Endothelial cell of umbilical vein (primary cell): ENCODE measurements around the gene CTPS1. TPM values are rescaled to one million over a fixed set of nuclear protein-coding genes. Genes with fewer than 3 reads are reported as not detected.

ENCODE experiments used
- BruUV-seq: library from RNA; stranded (reverse); fragments of 400-500 nt; replicated peaks from 2 replicates; lab custom pipeline; 2021; lab: Mats Ljungman, UMichigan
- CTCF ChIA-PET: fragments of 300-600, 350-600 bp; sonication (Branson Sonifier 250); formaldehyde crosslinking; loops from one replicate; lab custom pipeline; 2021; ENCODE audit warnings: antibody characterized with exemption, inconsistent platforms; lab: Charles Lee
- POLR2A ChIA-PET: fragments of 300-600, 350-600 bp; sonication (Branson Sonifier 250); formaldehyde crosslinking; loops from one replicate; lab custom pipeline; 2021; ENCODE audit warnings: antibody characterized with exemption, inconsistent platforms; lab: Charles Lee
- DNase-seq: peaks from one replicate; pipeline ENCODE4 v3.0.0-alpha.2; 2011; ENCODE audit warnings: low read depth, low spot score
- FAIRE-seq: peaks from 2 replicates; lab custom pipeline; 2011; peaks lifted over from hg19 to GRCh38; lab: Jason Lieb, UNC
- H2AFZ ChIP-seq: 2 replicates; pipeline ENCODE4 v1.6.0; 2012; ENCODE audit warnings: low read depth, low read length, control low read depth, inconsistent platforms
- H3K27ac ChIP-seq: 2 replicates; pipeline ENCODE4 v1.5.1; 2011; ENCODE audit warnings: low read depth, mild to moderate bottlenecking, control low read depth, low read length, moderate library complexity; ENCODE audit not compliant: insufficient read depth
- H3K27me3 ChIP-seq, 2 experiments: 2 replicates each; pipeline versions ENCODE4 v1.6.0 to v1.6.1; 2011; ENCODE audit warnings: low read length in 2 of 2, mixed read lengths in 1 of 2; ENCODE audit not compliant: control insufficient read depth in 2 of 2, insufficient read depth in 2 of 2
- H3K36me3 ChIP-seq, 2 experiments: 2 replicates in 1 of 2; 3 replicates in 1 of 2; pipeline ENCODE4 v1.5.1; 2011; ENCODE audit warnings: low read length in 2 of 2, mild to moderate bottlenecking in 1 of 2, moderate library complexity in 1 of 2; ENCODE audit not compliant: control insufficient read depth in 2 of 2, insufficient read depth in 2 of 2; ENCODE audit errors: extremely low read depth in 1 of 2
- H3K4me1 ChIP-seq: 3 replicates; pipeline ENCODE4 v1.5.1; 2011; ENCODE audit warnings: mild to moderate bottlenecking, low read length; ENCODE audit not compliant: control insufficient read depth, insufficient read depth; ENCODE audit errors: extremely low read depth
- H3K4me2 ChIP-seq: 2 replicates; pipeline ENCODE4 v1.6.1; 2011; ENCODE audit warnings: low read length, control low read depth, mixed read lengths; ENCODE audit not compliant: insufficient read depth
- H3K4me3 ChIP-seq, 3 experiments: fragments of 200-600 bp in 1 of 3; sonication (generic), shearing (Covaris generic) in 1 of 3; replicated peaks in 1 of 3; 2 replicates each; pipeline ENCODE4 v1.5.1; 2011 to 2016; ENCODE audit warnings: control low read depth in 3 of 3, low read length in 3 of 3, mild to moderate bottlenecking in 2 of 3, inconsistent platforms in 1 of 3, low read depth in 1 of 3, moderate library complexity in 1 of 3; ENCODE audit not compliant: insufficient read depth in 1 of 3
- H3K79me2 ChIP-seq: 2 replicates; pipeline ENCODE4 v1.6.0; 2012; ENCODE audit warnings: low read length, inconsistent platforms; ENCODE audit not compliant: control insufficient read depth, insufficient read depth
- H3K9ac ChIP-seq: replicated peaks from 2 replicates; pipeline ENCODE3; 2011; ENCODE audit warnings: low read length, control low read depth; ENCODE audit not compliant: insufficient read depth; ENCODE audit errors: extremely low read depth
- H3K9me1 ChIP-seq: replicated peaks from 3 replicates; pipeline ENCODE4 v1.6.0; 2011; ENCODE audit warnings: mild to moderate bottlenecking, low read length; ENCODE audit not compliant: control insufficient read depth, insufficient read depth; ENCODE audit errors: extremely low read depth
- H3K9me3 ChIP-seq: replicated peaks from 2 replicates; pipeline ENCODE4 v1.5.1; 2012; ENCODE audit warnings: low read length, inconsistent platforms; ENCODE audit not compliant: control insufficient read depth, insufficient read depth
- H4K20me1 ChIP-seq: replicated peaks from 2 replicates; pipeline ENCODE3; 2011; ENCODE audit warnings: mild to moderate bottlenecking, low read length; ENCODE audit not compliant: control insufficient read depth, insufficient read depth; ENCODE audit errors: extremely low read depth
- CTCF ChIP-seq, 2 donors: IDR thresholded peaks; 1 replicate in 1 of 2; 2 replicates in 1 of 2; pipeline ENCODE4 v1.5.1; 2011; ENCODE audit warnings: low read length in 2 of 2, mild to moderate bottlenecking in 2 of 2, moderate library complexity in 2 of 2, control low read depth in 1 of 2, inconsistent platforms in 1 of 2, low read depth in 1 of 2; ENCODE audit not compliant: insufficient read depth in 1 of 2; ENCODE audit errors: extremely low read depth in 1 of 2
- EZH2 ChIP-seq: IDR thresholded peaks from 2 replicates; pipeline ENCODE4 v1.6.1; 2012; ENCODE audit warnings: borderline replicate concordance, low read depth, mild to moderate bottlenecking, moderate library complexity, low read length, inconsistent platforms; ENCODE audit not compliant: severe bottlenecking
- FOS ChIP-seq: IDR thresholded peaks from 2 replicates; pipeline ENCODE4 v1.6.1; 2011; ENCODE audit warnings: mild to moderate bottlenecking, low read length, moderate library complexity, borderline replicate concordance; ENCODE audit not compliant: insufficient read depth
- GATA2 ChIP-seq: IDR thresholded peaks from 2 replicates; pipeline ENCODE4 v1.7.0; 2011; ENCODE audit warnings: low read depth, mild to moderate bottlenecking, moderate library complexity, mixed read lengths, low read length; ENCODE audit not compliant: insufficient read length, insufficient read depth
- JUN ChIP-seq: IDR thresholded peaks from 2 replicates; pipeline ENCODE4 v1.6.1; 2011; ENCODE audit warnings: borderline replicate concordance, low read depth; ENCODE audit not compliant: insufficient read length, insufficient read depth
- MYC ChIP-seq: IDR thresholded peaks from one replicate; pipeline ENCODE4 v1.6.1; 2011; ENCODE audit warnings: mild to moderate bottlenecking, low read depth, low read length
- POLR2A ChIP-seq: IDR thresholded peaks from 2 replicates; pipeline ENCODE4 v1.6.1; 2012; ENCODE audit warnings: low read depth, mild to moderate bottlenecking, control low read depth, low read length
- POLR2AphosphoS5 ChIP-seq: IDR thresholded peaks from 2 replicates; pipeline ENCODE4 v1.6.1; 2012; ENCODE audit warnings: low read depth, mild to moderate bottlenecking, control low read depth, low read length, moderate library complexity; ENCODE audit not compliant: insufficient read depth
- dilution Hi-C: fragments of 300-500 bp; cut with MboI; formaldehyde crosslinking; loops from one replicate; pipeline ENCODE4 v1.15.0; 2019; ENCODE audit warnings: low sequenced_read_pairs; ENCODE audit not compliant: extremely low pct_ligation_motif_present
- intact Hi-C: fragments of 100-400 bp; cut with micrococcal nuclease; formaldehyde crosslinking; loops from one replicate; pipeline ENCODE4 v1.10.0; 2022
- polyA plus RNA-seq, 4 experiments: library from polyadenylated mRNA; depleted of rRNA in 3 of 4; stranded (reverse) in 3 of 4; unstranded in 1 of 4; fragments of >200 nt; gene quantifications; 2 replicates each; pipeline versions ENCODE4 v1.2.1 to v1.2.3, GENCODE V29; 2011 to 2012; ENCODE audit warnings: missing spikeins in 1 of 4
- total RNA-seq: library from RNA; stranded (reverse); gene quantifications from 2 replicates; pipeline ENCODE4 v1.2.3, GENCODE V29; 2021
- TF ChIP-seq, protein P1 (sequence below): IDR thresholded peaks from 2 replicates; pipeline ENCODE4 v1.6.1; 2011; ENCODE audit not compliant: insufficient read depth, insufficient read length

Gene CTPS1
- total and polyA plus RNA-seq, 2 donors (not counting 3 experiments of a cell fraction or from before 2014, with no cell fraction given) = 24.9 to 65.8 TPM

- no peak overlapping the region for H2AFZ ChIP-seq
- DNase-seq = no peak
- intact Hi-C loops (loop anchor here (1.0 kb wide), 2 partner anchors 11 to 24 kb away; partner anchors contain the start of gene CTPS1), dilution Hi-C loops (no loop called here)
- peaks cover 10% of the 10 kb centered on the region for H3K4me1 ChIP-seq
- no peak overlapping the region for H3K4me3 ChIP-seq
- H3K36me3 ChIP-seq = peaks cover 27 to 30% of the 10 kb centered on the region in 2 experiments
- ChIA-PET POLR2A (interaction anchor here (0.6 to 1.2 kb wide), 4 partner anchors 10 to 21 kb away, joined by 3 to 5 read pairs (median 4); no protein-coding TSS in a partner anchor), CTCF (interaction anchor here (0.6 to 3.3 kb wide), 27 partner anchors 8 to 238 kb away, joined by 3 to 22 read pairs (median 5); partner anchors contain the start of genes CITED4, CTPS1, SCMH1 and SLFNL1)
- no peaks in the 10 kb centered on the region for H3K9me3 ChIP-seq
- no peak overlapping the region for H3K9ac ChIP-seq
- no peaks in the 10 kb centered on the region for H3K9me1 ChIP-seq
- no peak for TF ChIP-seq POLR2AphosphoS5
- no peak for TF ChIP-seq MYC
- TF ChIP-seq EZH2 = no peak
- no peak for TF ChIP-seq POLR2A
- TF ChIP-seq, protein P1, sequence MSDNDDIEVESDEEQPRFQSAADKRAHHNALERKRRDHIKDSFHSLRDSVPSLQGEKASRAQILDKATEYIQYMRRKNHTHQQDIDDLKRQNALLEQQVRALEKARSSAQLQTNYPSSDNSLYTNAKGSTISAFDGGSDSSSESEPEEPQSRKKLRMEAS = no peak
- TF ChIP-seq GATA2 = no peak
- TF ChIP-seq FOS = no peak
- TF ChIP-seq CTCF (IDR thresholded peaks at IDR 0.05; ENCODE audit: extremely low read depth in 1 of 2, insufficient read depth in 1 of 2, low read depth in 1 of 2, low read length in 2 of 2) = no peak
- TF ChIP-seq JUN = no peak
- peak overlapping the region; percentile 44 for H3K27ac ChIP-seq
- BruUV-seq = no TSS peak
- H3K4me2 ChIP-seq = no peak overlapping the region
- no peaks in the 10 kb centered on the region for H3K79me2 ChIP-seq
- no peak for FAIRE-seq
- H4K20me1 ChIP-seq = no peaks in the 10 kb centered on the region
- no peaks in the 10 kb centered on the region for H3K27me3 ChIP-seq
These were observed 23.7 kb downstream of the CTPS1 start for GRCh38 chr1:41003127-41003639.
